Measurements from ENCODE around the gene CLPTM1. TPM values are rescaled to one million over a fixed set of nuclear protein-coding genes. Genes with fewer than 3 reads are reported as not detected.

CLPTM1 gene
- total and polyA plus RNA-seq, 2 experiments from 2014 or later, result 41.6 to 71.5 TPM

DNA sequence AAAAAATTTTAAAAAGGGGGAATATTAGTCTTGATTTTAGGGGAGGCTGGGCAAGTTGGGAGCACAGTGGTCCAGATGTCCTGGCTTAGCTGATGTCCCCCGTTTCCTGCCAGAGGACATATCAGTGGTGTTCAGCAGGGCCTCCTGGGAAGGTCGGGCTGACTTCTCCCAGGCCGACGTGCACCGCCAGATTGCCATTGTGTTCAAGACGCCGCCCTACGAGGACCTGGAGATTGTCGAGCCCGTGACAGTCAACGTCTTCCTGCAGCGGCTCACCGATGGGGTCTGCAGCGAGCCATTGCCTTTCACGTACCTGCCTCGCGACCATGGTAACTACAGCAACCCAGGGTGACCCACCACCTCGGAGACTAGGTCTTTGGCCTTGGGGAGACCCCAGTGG, 77.2 kb downstream of the CLPTM1 start:
- no peak overlapping the region for H3K4me3 Mint-ChIP-seq
- H3F3A ChIP-seq (replicated peaks; ENCODE audit: low read depth), result no peaks in the 10 kb centered on the region

DNA sequence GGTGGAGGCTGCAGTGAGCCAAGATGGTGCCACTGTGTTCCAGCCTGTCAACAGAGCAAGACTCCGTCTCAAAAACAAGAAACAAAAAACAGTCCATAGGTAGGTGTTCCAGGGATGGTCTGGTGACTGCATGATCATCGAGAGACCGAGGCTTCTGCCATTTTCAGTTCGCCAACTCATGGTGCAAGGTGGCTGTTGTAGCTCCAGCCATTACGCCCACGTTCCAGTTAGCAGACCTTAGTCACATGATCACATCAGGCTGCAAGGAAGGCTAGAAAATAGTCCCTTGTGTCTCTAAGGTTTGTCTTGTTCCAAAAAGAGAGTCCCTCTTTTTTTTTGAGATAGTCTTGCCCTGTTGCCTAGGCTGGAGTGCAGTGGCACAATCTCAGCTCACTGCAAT, 80.6 kb downstream of the CLPTM1 start:
- Mint-ChIP-seq H3K27ac (no peak overlapping the region), H3K27me3 (ENCODE audit: insufficient read depth, low read depth, poor library complexity) (peaks cover 9% of the 10 kb centered on the region), H3K4me3 (no peak overlapping the region), H3K36me3 (ENCODE audit: low read depth) (peaks cover 25% of the 10 kb centered on the region), H3K9me3 (peaks cover 5% of the 10 kb centered on the region; the same call in 2 of the 3 replicates), H3K4me1 (peaks cover 10% of the 10 kb centered on the region)
- Histone ChIP-seq H3K4me2 (no peak overlapping the region), H3F3A (replicated peaks; ENCODE audit: low read depth) (peaks cover 16% of the 10 kb centered on the region), H3K9me2 (ENCODE audit: insufficient read depth) (no peaks in the 10 kb centered on the region), H3K36me3 (ENCODE audit: insufficient read depth) (no peaks in the 10 kb centered on the region; the same call in 1 of the 2 replicates), H2AFZ (no peak overlapping the region), H3K27me3 (ENCODE audit: insufficient read depth) (no peaks in the 10 kb centered on the region), H3K79me2 (replicated peaks; ENCODE audit: insufficient read depth) (peaks cover 16% of the 10 kb centered on the region), H3K4me1 (ENCODE audit: insufficient read depth) (peaks cover 6% of the 10 kb centered on the region), H3K27ac (ENCODE audit: low read depth) (no peak overlapping the region), H3K4me3 (no peak overlapping the region), H4K20me1 (replicated peaks; ENCODE audit: insufficient read depth) (peaks cover 13% of the 10 kb centered on the region)
- no peak for ATAC-seq
- DNase-seq (ENCODE audit: low spot score), result no peak
- TF ChIP-seq JUNB (IDR thresholded peaks at IDR 0.05; ENCODE audit: unreplicated experiment) (no peak), POLR2AphosphoS5 (IDR thresholded peaks at IDR 0.05; ENCODE audit: low read depth) (no peak), EZH2 (IDR thresholded peaks at IDR 0.05; ENCODE audit: low read depth, unreplicated experiment) (no peak), EZH2phosphoT487 (IDR thresholded peaks at IDR 0.05; ENCODE audit: unreplicated experiment) (no peak), CREB1 (CRISPR knock-in tag; IDR thresholded peaks at IDR 0.05; ENCODE audit: low read depth) (no peak), NANOG (IDR thresholded peaks at IDR 0.05; ENCODE audit: borderline replicate concordance) (no peak), STAT1 (IDR thresholded peaks at IDR 0.05; ENCODE audit: unreplicated experiment) (no peak), ZNF331 (CRISPR knock-in tag; IDR thresholded peaks at IDR 0.05; ENCODE audit: low read depth) (no peak)
- TF ChIP-seq, protein P1, sequence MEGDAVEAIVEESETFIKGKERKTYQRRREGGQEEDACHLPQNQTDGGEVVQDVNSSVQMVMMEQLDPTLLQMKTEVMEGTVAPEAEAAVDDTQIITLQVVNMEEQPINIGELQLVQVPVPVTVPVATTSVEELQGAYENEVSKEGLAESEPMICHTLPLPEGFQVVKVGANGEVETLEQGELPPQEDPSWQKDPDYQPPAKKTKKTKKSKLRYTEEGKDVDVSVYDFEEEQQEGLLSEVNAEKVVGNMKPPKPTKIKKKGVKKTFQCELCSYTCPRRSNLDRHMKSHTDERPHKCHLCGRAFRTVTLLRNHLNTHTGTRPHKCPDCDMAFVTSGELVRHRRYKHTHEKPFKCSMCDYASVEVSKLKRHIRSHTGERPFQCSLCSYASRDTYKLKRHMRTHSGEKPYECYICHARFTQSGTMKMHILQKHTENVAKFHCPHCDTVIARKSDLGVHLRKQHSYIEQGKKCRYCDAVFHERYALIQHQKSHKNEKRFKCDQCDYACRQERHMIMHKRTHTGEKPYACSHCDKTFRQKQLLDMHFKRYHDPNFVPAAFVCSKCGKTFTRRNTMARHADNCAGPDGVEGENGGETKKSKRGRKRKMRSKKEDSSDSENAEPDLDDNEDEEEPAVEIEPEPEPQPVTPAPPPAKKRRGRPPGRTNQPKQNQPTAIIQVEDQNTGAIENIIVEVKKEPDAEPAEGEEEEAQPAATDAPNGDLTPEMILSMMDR (conservative IDR thresholded peaks at IDR 0.05; ENCODE audit: low read depth in 2 of 2), result no peak

More for the DNA sequence above, 77.2 kb downstream of the CLPTM1 start:
- Histone ChIP-seq H3K27me3 (ENCODE audit: insufficient read depth) (no peaks in the 10 kb centered on the region), H3K36me3 (ENCODE audit: insufficient read depth) (no peaks in the 10 kb centered on the region), H3K79me2 (replicated peaks; ENCODE audit: insufficient read depth) (no peaks in the 10 kb centered on the region), H2AFZ (no peak overlapping the region), H3K27ac (ENCODE audit: low read depth) (no peak overlapping the region), H3K4me2 (no peak overlapping the region), H3K9me2 (ENCODE audit: insufficient read depth) (no peaks in the 10 kb centered on the region), H3K4me3 (no peak overlapping the region), H3K4me1 (ENCODE audit: insufficient read depth) (no peaks in the 10 kb centered on the region), H4K20me1 (replicated peaks; ENCODE audit: insufficient read depth) (no peaks in the 10 kb centered on the region)
- DNase-seq (ENCODE audit: low spot score) (no peak), ATAC-seq (no peak)
- Mint-ChIP-seq H3K4me1 (no peaks in the 10 kb centered on the region; the same call in 2 of the 3 replicates), H3K9me3 (peaks cover 5% of the 10 kb centered on the region; the same call in 2 of the 3 replicates), H3K27ac (no peak overlapping the region), H3K27me3 (ENCODE audit: insufficient read depth, low read depth, poor library complexity) (peaks cover 2% of the 10 kb centered on the region), H3K36me3 (ENCODE audit: low read depth) (peaks cover 21% of the 10 kb centered on the region)
- TF ChIP-seq STAT1 (IDR thresholded peaks at IDR 0.05; ENCODE audit: unreplicated experiment) (no peak), EZH2 (IDR thresholded peaks at IDR 0.05; ENCODE audit: low read depth, unreplicated experiment) (no peak), ZNF331 (CRISPR knock-in tag; IDR thresholded peaks at IDR 0.05; ENCODE audit: low read depth) (no peak), NANOG (IDR thresholded peaks at IDR 0.05; ENCODE audit: borderline replicate concordance) (no peak), CREB1 (CRISPR knock-in tag; IDR thresholded peaks at IDR 0.05; ENCODE audit: low read depth) (no peak), JUNB (IDR thresholded peaks at IDR 0.05; ENCODE audit: unreplicated experiment) (no peak), EZH2phosphoT487 (IDR thresholded peaks at IDR 0.05; ENCODE audit: unreplicated experiment) (no peak), POLR2AphosphoS5 (IDR thresholded peaks at IDR 0.05; ENCODE audit: low read depth) (no peak)
- TF ChIP-seq, protein P2, sequence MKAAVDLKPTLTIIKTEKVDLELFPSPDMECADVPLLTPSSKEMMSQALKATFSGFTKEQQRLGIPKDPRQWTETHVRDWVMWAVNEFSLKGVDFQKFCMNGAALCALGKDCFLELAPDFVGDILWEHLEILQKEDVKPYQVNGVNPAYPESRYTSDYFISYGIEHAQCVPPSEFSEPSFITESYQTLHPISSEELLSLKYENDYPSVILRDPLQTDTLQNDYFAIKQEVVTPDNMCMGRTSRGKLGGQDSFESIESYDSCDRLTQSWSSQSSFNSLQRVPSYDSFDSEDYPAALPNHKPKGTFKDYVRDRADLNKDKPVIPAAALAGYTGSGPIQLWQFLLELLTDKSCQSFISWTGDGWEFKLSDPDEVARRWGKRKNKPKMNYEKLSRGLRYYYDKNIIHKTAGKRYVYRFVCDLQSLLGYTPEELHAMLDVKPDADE (IDR thresholded peaks at IDR 0.05), result no peak
- TF ChIP-seq, protein P1 (conservative IDR thresholded peaks at IDR 0.05; ENCODE audit: low read depth in 2 of 2), result no peak

All from GM23338 (cell line).